ENCODE measurements around the gene SORCS2.

SORCS2 gene

DNA sequence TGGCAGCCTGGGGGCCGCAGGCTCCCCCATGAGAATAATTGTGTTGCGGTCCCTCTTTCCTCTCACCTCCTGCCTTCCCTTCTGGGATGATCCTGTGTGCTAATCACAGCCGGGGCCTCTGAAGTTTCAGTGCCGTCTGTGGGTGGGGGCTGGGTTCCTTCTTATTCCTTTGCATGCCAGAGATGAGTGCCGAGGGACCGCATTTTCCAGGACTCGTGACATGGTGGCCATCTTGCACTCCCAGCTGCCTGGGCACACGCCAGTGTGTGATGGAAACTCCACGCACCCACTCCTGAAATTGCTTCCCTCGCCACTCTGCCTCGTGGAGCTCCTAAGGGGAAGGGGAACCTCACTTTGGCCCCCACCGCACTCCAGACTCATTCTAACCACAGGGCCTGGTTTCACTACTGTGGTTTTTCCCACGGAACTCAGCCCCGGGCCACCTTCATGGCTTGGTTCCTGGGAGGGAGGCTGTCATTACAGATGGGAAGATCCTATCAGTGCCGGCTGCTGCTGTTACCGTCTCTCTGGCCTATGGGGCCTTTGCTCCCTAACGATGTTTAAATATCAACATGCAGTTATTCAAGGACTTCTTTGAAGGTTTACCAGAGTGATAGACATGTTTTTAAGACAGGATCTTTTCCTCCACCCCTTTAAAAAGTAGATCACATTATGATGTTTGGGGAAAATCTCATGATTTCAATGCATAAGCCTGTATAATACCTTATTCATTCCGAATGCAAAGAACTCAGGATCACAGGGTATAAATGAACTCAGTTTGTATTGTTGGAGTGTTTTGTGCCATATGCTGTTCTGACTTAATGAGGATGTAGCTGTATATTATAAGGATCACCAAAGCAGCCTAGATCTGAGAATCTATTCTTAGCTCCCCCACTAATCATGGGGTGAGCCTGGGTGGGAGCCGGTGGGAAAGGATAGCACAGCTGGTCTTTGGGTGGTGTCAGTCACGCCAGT is 89.6 kb downstream of the SORCS2 start:
- no peak overlapping the region for H3K4me3 Mint-ChIP-seq
- DNase-seq (no peak), ATAC-seq (no peak)
- H3K4me1 Mint-ChIP-seq: no peaks in the 10 kb centered on the region
- H3K27ac Mint-ChIP-seq: no peak overlapping the region
- peaks cover 36% of the 10 kb centered on the region for H3K27me3 Mint-ChIP-seq
- no peaks in the 10 kb centered on the region for H3K9me3 Mint-ChIP-seq

DNA sequence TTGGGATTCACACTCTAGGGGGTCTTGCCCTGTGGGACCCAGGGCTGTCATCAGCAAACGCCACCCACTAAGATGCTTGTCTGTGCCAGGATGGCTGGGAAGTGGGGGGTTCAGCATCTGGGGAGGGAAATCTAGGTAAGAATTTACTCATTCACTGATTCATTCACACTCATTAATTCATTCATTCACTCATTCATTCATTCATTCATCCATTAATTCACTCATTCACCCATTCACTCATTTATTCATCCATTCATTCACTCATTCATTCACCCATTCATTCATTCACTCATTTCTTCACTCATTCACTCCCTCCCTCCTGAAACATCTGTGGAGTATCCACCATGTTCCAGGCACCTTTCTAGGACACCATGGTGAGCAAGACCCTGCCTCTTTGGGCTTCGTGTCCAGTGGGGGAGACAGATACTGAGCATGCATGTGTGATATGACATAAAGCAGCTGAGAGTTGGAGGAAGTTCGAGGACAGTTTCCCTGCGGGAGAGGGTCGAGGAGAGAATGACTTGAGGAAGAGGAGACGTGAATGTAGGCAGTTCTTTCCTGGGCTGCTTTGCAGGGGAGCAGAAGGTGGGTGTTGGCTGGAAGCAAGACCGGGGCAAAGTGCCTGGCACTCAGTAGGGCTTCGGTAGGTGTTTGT is 90.6 kb downstream of the SORCS2 start:
- ATAC-seq (no peak), DNase-seq (no peak)
- Mint-ChIP-seq H3K27ac (no peak overlapping the region), H3K4me3 (no peak overlapping the region), H3K9me3 (no peaks in the 10 kb centered on the region), H3K27me3 (peaks cover 42% of the 10 kb centered on the region), H3K4me1 (no peaks in the 10 kb centered on the region)

GRCh38 chr4:7285244-7286094 is 93.1 kb downstream of the SORCS2 start:
- Mint-ChIP-seq H3K4me3 (no peak overlapping the region), H3K9me3 (no peaks in the 10 kb centered on the region), H3K27me3 (peaks cover 37% of the 10 kb centered on the region), H3K27ac (no peak overlapping the region), H3K4me1 (no peaks in the 10 kb centered on the region)
- peak; percentile 29 for ATAC-seq
- no peak for DNase-seq

GRCh38 chr4:7286170-7286569 is 93.8 kb downstream of the SORCS2 start:
- DNase-seq: no peak
- no peak for ATAC-seq
- H3K27me3 Mint-ChIP-seq: peaks cover 37% of the 10 kb centered on the region
- no peaks in the 10 kb centered on the region for H3K9me3 Mint-ChIP-seq
- H3K4me3 Mint-ChIP-seq: no peak overlapping the region
- H3K4me1 Mint-ChIP-seq: no peaks in the 10 kb centered on the region
- H3K27ac Mint-ChIP-seq: no peak overlapping the region

DNA sequence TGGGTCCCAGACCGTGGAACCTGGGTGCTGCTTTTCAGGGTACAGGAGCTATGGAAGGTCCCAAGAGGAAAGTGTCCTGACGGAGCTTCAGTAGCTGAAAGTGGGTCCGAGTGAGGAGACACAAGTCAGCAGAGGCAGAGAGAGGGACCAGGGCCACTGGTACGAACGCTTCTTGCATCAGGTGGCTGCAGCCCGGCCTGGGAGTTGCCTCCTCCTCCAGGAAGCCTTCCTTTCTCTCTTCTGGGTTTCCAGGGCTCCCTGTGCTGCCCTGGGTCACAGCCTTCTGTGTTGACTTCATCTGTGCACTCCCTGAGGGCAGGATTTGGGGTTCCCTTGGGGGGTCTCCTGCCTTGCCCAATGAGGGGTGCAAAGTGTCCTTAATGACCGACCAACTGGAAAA is 94.5 kb downstream of the SORCS2 start:
- H3K27ac Mint-ChIP-seq: no peak overlapping the region
- H3K27me3 Mint-ChIP-seq: peaks cover 31% of the 10 kb centered on the region
- H3K4me3 Mint-ChIP-seq: no peak overlapping the region
- DNase-seq: no peak
- no peaks in the 10 kb centered on the region for H3K9me3 Mint-ChIP-seq
- H3K4me1 Mint-ChIP-seq: no peaks in the 10 kb centered on the region
- ATAC-seq: no peak

DNA sequence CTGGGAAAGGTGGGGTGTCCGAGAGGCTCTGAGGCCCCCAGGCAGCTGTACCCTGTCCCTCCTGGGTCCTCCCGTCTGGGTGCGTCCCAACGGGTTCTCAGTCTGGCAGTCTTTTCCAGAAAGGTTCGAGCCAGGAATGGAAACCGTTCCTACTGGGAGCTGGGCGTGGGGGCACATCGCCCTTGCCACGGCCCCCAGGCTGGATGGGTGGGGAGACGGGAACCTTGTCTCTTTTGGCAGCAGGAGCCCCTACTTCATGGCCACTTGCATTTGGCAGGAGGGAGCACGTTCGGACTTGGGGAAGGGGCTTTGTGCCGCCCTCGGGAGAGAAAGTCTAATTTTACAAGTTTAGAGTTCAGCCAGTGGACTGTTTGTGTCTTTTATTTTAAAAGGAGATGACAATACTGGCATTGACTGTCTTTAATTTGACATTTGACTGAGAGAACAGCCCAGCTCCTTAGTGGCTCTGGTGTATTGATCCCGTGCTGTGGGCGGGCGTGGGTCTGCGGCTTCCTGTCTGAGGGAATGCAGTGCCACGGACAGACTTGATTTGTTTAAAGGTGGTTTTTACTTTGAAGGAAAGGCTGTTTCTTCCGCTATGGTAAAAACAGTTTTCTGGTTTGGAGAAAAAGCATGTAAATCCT is 95.1 kb downstream of the SORCS2 start:
- no peak for ATAC-seq
- Mint-ChIP-seq H3K9me3 (no peaks in the 10 kb centered on the region), H3K27me3 (peaks cover 25% of the 10 kb centered on the region), H3K27ac (no peak overlapping the region), H3K4me3 (no peak overlapping the region), H3K4me1 (no peaks in the 10 kb centered on the region)
- no peak for DNase-seq

DNA sequence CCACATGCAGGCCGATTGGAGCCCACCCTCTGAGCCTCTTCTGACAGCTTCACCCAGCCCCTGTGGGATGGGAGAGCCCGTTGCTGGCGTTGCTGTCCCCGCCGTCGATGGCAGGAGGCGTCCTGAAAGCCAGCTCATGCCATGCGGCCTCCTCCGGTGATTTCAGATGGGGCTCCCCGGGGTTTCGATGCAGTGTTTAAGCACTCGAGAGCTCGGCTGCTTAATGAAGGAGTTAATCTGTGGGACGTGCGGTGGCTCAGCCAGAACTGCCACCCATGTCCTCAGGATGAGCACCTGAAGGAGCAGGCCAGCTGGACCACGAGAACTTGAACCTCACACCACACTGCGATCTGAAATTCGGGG is 95.6 kb downstream of the SORCS2 start:
- Mint-ChIP-seq H3K27ac (no peak overlapping the region), H3K9me3 (no peaks in the 10 kb centered on the region), H3K4me3 (no peak overlapping the region), H3K27me3 (peaks cover 21% of the 10 kb centered on the region), H3K4me1 (no peaks in the 10 kb centered on the region)
- no peak for ATAC-seq
- no peak for DNase-seq

DNA sequence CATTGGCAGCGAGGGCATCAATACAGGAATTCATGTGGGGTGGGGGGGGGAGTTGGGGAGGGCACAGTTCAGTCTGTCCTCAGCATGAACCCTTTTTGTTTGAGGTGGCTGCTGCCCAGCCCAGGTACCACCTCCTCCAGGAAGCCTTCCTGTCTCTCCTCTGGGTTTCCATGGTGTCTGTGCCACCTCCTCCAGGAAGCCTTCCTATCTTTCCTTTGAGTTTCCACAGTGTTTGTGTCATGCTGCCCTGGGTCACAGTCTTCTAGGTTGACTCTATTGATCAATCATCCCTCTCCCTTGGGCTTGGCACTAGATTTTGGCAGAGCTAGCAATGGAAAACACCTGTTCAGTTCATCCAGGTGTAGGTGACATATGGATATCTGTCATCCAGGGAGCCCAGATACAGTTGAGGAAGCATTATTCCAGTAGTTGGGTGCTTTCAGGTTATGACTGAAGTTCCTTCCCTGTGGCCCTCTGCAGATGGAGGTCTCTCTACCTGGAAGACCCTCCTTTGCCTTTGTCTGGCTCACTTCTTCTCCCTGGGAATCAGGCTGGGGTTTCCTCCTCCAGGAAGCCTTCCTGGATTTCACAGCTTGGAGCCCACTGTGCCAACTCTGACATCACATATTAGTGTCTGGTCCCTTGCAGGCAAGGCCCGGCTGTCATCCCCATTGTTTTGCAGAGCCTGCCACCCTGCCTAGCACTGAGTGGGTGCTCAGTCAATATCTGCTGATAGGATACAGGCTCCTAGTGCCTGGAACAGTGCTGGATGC is 96.6 kb downstream of the SORCS2 start:
- Mint-ChIP-seq H3K4me3 (no peak overlapping the region), H3K9me3 (no peaks in the 10 kb centered on the region), H3K27ac (no peak overlapping the region), H3K27me3 (peaks cover 15% of the 10 kb centered on the region), H3K4me1 (no peaks in the 10 kb centered on the region)
- ATAC-seq (no peak), DNase-seq (no peak)

GRCh38 chr4:7289589-7289988 is 97.3 kb downstream of the SORCS2 start:
- Mint-ChIP-seq H3K27me3 (peaks cover 15% of the 10 kb centered on the region), H3K9me3 (no peaks in the 10 kb centered on the region), H3K4me1 (no peaks in the 10 kb centered on the region), H3K27ac (no peak overlapping the region), H3K4me3 (no peak overlapping the region)
- DNase-seq (no peak), ATAC-seq (no peak)

DNA sequence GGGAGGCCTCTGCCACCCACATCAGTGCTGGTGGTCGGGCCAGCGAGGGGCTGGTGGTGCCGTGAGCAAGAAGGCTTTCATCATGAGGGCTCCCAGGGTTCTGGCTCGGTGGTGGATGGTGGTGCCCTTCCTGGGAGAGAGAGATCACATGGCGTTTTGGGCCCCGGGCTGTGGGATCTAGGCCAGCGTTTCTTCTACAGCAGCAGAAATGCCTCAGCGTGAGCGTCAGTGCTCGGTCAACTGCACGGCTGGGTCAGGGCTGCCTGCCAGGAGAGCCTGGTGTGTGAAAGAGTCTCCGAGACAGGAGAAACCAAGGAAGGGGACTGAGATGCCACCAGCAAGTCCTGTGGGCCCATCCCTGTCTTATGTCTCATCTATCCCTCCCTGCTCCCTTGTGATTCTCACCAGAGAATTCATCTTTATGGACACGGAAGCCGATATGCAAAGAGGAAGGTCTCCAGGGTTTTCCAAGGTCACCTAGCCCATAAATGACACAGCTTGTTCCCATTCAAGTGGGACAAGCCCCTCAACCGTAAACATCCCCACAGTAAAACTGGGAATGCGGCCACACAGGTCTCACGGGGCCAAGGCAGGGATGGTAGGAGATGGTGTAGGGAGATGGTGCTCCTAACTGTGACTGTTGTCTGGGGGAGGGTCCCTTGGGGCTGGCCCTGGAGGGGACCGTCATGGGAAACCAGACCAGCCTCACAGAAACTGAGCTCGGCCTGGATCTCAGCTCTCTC is 99.2 kb downstream of the SORCS2 start:
- Mint-ChIP-seq H3K27me3 (peaks cover 9% of the 10 kb centered on the region), H3K9me3 (no peaks in the 10 kb centered on the region), H3K4me3 (no peak overlapping the region), H3K27ac (no peak overlapping the region), H3K4me1 (no peaks in the 10 kb centered on the region)
- ATAC-seq: no peak
- no peak for DNase-seq

DNA sequence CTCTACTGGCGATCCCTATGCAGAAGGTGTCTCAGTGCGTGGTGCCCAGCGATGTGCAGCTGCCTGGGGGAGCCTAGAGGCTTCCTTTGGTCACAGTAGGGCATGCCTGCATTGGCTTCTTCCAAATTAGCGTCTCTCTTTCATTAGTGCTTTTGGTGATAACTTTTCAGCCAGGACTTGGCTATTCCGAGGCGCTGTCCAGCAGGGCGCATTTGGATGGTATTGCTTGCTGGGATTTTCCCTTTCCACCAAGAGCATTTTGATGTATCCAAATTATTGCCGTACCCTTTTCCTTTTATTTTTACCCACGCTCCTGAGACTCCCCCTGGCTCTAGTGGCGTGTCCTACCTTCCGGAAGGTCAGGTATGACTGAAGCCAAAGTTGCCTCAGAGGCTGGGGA is 101.4 kb downstream of the SORCS2 start:
- Mint-ChIP-seq H3K27me3 (peaks cover 18% of the 10 kb centered on the region), H3K9me3 (no peaks in the 10 kb centered on the region), H3K27ac (no peak overlapping the region), H3K4me3 (no peak overlapping the region), H3K4me1 (no peaks in the 10 kb centered on the region)
- ATAC-seq (no peak), DNase-seq (no peak)

DNA sequence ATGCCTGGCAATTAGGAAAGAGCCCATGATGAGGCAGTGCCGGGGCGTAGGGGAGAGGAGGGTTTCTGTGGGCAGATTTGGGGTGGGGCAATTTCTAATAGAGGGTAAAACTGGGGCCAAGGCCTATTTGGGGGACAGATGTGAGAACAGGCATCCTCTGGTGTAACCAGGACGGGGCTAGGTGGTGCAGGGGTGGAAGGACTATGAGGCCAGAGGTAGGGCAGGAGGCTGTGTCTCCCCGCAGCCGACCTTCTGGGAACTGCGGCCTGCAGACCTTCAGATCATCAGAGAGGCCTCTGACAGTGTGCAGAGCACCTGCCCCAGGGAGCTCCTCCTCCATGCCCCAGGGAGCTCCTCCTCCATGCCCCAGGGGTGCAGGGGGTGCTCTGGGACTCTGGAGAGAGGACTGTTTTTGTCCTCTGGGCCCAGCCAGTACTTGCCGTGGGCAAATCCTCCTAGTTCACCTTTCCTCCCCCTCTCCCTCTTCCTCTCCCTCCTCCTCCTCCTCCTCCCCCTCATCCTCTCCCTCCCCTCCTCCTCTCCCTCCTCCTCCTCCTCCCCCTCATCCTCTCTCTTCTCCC is 101.9 kb downstream of the SORCS2 start:
- Mint-ChIP-seq H3K27me3 (peaks cover 24% of the 10 kb centered on the region), H3K9me3 (no peaks in the 10 kb centered on the region), H3K4me3 (no peak overlapping the region), H3K27ac (peak overlapping the region in 1 of 2 donors; percentile 50), H3K4me1 (no peaks in the 10 kb centered on the region)
- no peak for DNase-seq
- ATAC-seq: peak; percentile 49

DNA sequence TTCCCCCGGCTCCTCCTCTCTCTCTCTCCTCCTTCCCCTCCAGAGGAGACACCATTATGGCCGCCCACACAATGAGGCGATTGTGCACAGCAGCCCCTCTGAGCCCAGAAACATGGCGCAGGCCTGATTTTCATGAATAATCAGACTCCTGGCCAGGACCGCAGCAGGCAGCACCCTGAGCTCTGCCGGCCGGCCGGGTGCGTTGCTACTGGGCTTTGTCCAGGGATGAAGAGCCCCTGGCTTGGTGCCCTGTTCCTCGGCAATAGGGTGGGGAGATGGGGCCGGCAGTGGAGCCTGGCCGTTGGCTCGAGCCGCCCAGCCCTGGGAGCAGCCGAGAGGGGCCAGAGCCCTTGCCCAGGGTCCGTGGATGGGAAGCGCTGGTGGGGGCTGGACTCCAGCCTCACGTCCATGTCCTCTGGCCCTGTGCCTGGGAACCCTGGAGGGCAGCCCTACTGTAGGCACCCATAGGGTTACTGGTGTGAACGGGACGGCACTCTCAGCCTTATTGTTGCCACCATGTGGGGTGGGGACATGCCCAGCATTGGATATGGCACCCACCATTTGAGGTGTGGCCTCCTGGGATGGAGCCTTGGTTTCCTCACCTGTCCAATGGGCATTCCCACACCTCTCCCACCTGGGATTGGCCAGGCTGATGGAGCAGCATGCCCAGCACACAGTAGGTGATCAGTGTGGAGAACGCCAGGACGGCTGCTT is 103.0 kb downstream of the SORCS2 start:
- DNase-seq (no peak), ATAC-seq (no peak)
- H3K27ac Mint-ChIP-seq: no peak overlapping the region
- H3K4me1 Mint-ChIP-seq: no peaks in the 10 kb centered on the region
- no peaks in the 10 kb centered on the region for H3K9me3 Mint-ChIP-seq
- peaks cover 34% of the 10 kb centered on the region for H3K27me3 Mint-ChIP-seq
- no peak overlapping the region for H3K4me3 Mint-ChIP-seq

All from stimulated activated naive CD8-positive, alpha-beta T cell treated with anti-CD3 and anti-CD28 coated beads, Interleukin-15, amount 100 ng/mL, for 72 hours (primary cell).